ENCODE results near the gene SPX. TPM values are rescaled to one million over a fixed set of nuclear protein-coding genes. Genes with fewer than 3 reads are reported as not detected.

SPX gene
- total and polyA plus RNA-seq, 2 donors (not counting 3 experiments of a cell fraction or from before 2014, with no cell fraction given), result 0.06 TPM; not detected in 1

DNA sequence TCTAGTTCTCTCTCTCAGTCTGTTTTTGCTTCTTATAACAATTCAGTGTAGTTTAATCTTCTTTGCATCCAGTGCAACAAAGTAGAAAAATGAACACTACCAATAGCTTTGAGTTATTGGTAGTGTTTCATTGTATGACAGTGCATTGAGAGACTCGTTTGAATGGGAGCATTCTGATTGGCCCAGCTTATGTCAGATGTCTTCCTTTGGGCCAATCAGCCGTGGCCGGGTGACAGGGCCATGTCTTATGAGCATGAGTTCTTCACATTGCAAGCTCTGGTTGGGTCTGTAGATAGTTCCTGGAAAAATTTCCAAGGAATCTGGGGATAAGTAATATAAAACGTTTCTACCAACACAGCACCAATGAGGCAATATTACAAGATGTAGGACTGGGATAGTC is 42.0 kb downstream of the SPX start:
- Histone ChIP-seq H3K9me1 (replicated peaks; ENCODE audit: control insufficient read depth, extremely low read depth, insufficient read depth, low read length) (no peaks in the 10 kb centered on the region), H3K9ac (replicated peaks; ENCODE audit: extremely low read depth, insufficient read depth, low read length) (no peak overlapping the region), H3K79me2 (ENCODE audit: control insufficient read depth, insufficient read depth, low read length) (no peaks in the 10 kb centered on the region), H3K36me3 (ENCODE audit: control insufficient read depth in 2 of 2, extremely low read depth in 1 of 2, insufficient read depth in 2 of 2, low read length in 2 of 2) (no peaks in the 10 kb centered on the region), H3K27ac (ENCODE audit: insufficient read depth, low read depth, low read length) (no peak overlapping the region), H3K9me3 (replicated peaks; ENCODE audit: control insufficient read depth, insufficient read depth, low read length) (no peaks in the 10 kb centered on the region), H3K4me1 (ENCODE audit: control insufficient read depth, extremely low read depth, insufficient read depth, low read length) (no peaks in the 10 kb centered on the region), H3K4me3 (replicated peaks in 1 of 3; ENCODE audit: insufficient read depth in 1 of 3, low read depth in 1 of 3, low read length in 3 of 3) (no peak overlapping the region), H3K27me3 (ENCODE audit: control insufficient read depth in 2 of 2, insufficient read depth in 2 of 2, low read length in 2 of 2) (no peaks in the 10 kb centered on the region), H3K4me2 (ENCODE audit: insufficient read depth, low read length) (no peak overlapping the region), H2AFZ (ENCODE audit: low read depth, low read length) (no peak overlapping the region), H4K20me1 (replicated peaks; ENCODE audit: control insufficient read depth, extremely low read depth, insufficient read depth, low read length) (no peaks in the 10 kb centered on the region)
- no TSS peak for BruUV-seq (replicated peaks)
- dilution Hi-C loops (cut with MboI; ENCODE audit: extremely low pct_ligation_motif_present, low sequenced_read_pairs) (no loop called here), intact Hi-C loops (cut with micrococcal nuclease) (no loop called here)
- TF ChIP-seq MYC (IDR thresholded peaks at IDR 0.05; ENCODE audit: low read depth, low read length), result no peak
- ChIA-PET CTCF (interaction anchor here (0.8 to 1.9 kb wide), 5 partner anchors 8 to 42 kb away, joined by 3 to 8 read pairs (median 4); no protein-coding TSS in a partner anchor), POLR2A (no interaction called here)
- no peak for DNase-seq (ENCODE audit: low read depth, low spot score)
- no peak for FAIRE-seq

DNA sequence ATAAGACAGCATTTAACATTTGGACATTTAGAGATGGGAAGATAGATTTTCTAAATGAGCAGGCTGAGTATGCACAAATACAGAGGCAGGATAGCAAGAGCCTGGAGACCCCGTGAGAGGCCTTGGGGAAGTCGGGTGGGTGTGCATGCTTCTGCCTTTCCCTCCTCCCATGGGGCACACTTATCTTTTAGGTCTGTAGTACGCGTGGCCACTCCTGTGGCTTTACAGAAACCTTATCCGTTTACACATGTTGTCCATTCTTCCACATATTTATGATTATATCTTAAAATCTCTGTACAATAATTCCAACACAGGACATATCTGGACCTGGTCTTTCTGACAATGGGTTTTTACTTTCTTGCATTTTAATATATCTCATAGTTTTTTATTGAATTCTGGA is 45.0 kb downstream of the SPX start:
- no TSS peak for BruUV-seq (replicated peaks)
- Histone ChIP-seq H3K36me3 (ENCODE audit: control insufficient read depth in 2 of 2, extremely low read depth in 1 of 2, insufficient read depth in 2 of 2, low read length in 2 of 2) (no peaks in the 10 kb centered on the region), H3K4me2 (ENCODE audit: insufficient read depth, low read length) (no peak overlapping the region), H3K4me3 (replicated peaks in 1 of 3; ENCODE audit: insufficient read depth in 1 of 3, low read depth in 1 of 3, low read length in 3 of 3) (no peak overlapping the region), H3K9me1 (replicated peaks; ENCODE audit: control insufficient read depth, extremely low read depth, insufficient read depth, low read length) (no peaks in the 10 kb centered on the region), H3K27me3 (ENCODE audit: control insufficient read depth in 2 of 2, insufficient read depth in 2 of 2, low read length in 2 of 2) (peaks cover 0 to 2% of the 10 kb centered on the region in 2 experiments), H3K9ac (replicated peaks; ENCODE audit: extremely low read depth, insufficient read depth, low read length) (no peak overlapping the region), H3K4me1 (ENCODE audit: control insufficient read depth, extremely low read depth, insufficient read depth, low read length) (no peaks in the 10 kb centered on the region), H3K9me3 (replicated peaks; ENCODE audit: control insufficient read depth, insufficient read depth, low read length) (no peaks in the 10 kb centered on the region), H3K27ac (ENCODE audit: insufficient read depth, low read depth, low read length) (no peak overlapping the region), H4K20me1 (replicated peaks; ENCODE audit: control insufficient read depth, extremely low read depth, insufficient read depth, low read length) (no peaks in the 10 kb centered on the region), H3K79me2 (ENCODE audit: control insufficient read depth, insufficient read depth, low read length) (no peaks in the 10 kb centered on the region), H2AFZ (ENCODE audit: low read depth, low read length) (no peak overlapping the region)
- FAIRE-seq (no peak), DNase-seq (ENCODE audit: low read depth, low spot score) (no peak)
- ChIA-PET CTCF (interaction anchor here (2.0 kb wide), 1 partner anchor 9 kb away, joined by 6 read pairs; no protein-coding TSS in a partner anchor), POLR2A (no interaction called here)
- intact Hi-C loops (cut with micrococcal nuclease) (no loop called here), dilution Hi-C loops (cut with MboI; ENCODE audit: extremely low pct_ligation_motif_present, low sequenced_read_pairs) (no loop called here)
- TF ChIP-seq, protein P1, sequence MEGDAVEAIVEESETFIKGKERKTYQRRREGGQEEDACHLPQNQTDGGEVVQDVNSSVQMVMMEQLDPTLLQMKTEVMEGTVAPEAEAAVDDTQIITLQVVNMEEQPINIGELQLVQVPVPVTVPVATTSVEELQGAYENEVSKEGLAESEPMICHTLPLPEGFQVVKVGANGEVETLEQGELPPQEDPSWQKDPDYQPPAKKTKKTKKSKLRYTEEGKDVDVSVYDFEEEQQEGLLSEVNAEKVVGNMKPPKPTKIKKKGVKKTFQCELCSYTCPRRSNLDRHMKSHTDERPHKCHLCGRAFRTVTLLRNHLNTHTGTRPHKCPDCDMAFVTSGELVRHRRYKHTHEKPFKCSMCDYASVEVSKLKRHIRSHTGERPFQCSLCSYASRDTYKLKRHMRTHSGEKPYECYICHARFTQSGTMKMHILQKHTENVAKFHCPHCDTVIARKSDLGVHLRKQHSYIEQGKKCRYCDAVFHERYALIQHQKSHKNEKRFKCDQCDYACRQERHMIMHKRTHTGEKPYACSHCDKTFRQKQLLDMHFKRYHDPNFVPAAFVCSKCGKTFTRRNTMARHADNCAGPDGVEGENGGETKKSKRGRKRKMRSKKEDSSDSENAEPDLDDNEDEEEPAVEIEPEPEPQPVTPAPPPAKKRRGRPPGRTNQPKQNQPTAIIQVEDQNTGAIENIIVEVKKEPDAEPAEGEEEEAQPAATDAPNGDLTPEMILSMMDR (IDR thresholded peaks at IDR 0.05; ENCODE audit: extremely low read depth in 1 of 2, insufficient read depth in 1 of 2, low read depth in 1 of 2, low read length in 2 of 2), result no peak
- TF ChIP-seq POLR2A (IDR thresholded peaks at IDR 0.05; ENCODE audit: low read depth, low read length) (no peak), MYC (IDR thresholded peaks at IDR 0.05; ENCODE audit: low read depth, low read length) (no peak), FOS (IDR thresholded peaks at IDR 0.05; ENCODE audit: borderline replicate concordance, insufficient read depth, low read length) (no peak), GATA2 (IDR thresholded peaks at IDR 0.05; ENCODE audit: insufficient read depth, insufficient read length, low read depth, low read length) (no peak), JUN (IDR thresholded peaks at IDR 0.05; ENCODE audit: borderline replicate concordance, insufficient read depth, insufficient read length, low read depth) (no peak), POLR2AphosphoS5 (IDR thresholded peaks at IDR 0.05; ENCODE audit: insufficient read depth, low read depth, low read length) (no peak), EZH2 (IDR thresholded peaks at IDR 0.05; ENCODE audit: borderline replicate concordance, low read depth, low read length, severe bottlenecking) (no peak)
- TF ChIP-seq, protein P2, sequence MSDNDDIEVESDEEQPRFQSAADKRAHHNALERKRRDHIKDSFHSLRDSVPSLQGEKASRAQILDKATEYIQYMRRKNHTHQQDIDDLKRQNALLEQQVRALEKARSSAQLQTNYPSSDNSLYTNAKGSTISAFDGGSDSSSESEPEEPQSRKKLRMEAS (IDR thresholded peaks at IDR 0.05; ENCODE audit: insufficient read depth, insufficient read length), result no peak

Data from endothelial cell of umbilical vein (primary cell).